ENCODE results near the gene PTMA. TPM values are rescaled to one million over a fixed set of nuclear protein-coding genes. Genes with fewer than 3 reads are reported as not detected.

Gene PTMA
- total RNA-seq, 1 experiment from 2014 or later: 2,164 TPM

DNA sequence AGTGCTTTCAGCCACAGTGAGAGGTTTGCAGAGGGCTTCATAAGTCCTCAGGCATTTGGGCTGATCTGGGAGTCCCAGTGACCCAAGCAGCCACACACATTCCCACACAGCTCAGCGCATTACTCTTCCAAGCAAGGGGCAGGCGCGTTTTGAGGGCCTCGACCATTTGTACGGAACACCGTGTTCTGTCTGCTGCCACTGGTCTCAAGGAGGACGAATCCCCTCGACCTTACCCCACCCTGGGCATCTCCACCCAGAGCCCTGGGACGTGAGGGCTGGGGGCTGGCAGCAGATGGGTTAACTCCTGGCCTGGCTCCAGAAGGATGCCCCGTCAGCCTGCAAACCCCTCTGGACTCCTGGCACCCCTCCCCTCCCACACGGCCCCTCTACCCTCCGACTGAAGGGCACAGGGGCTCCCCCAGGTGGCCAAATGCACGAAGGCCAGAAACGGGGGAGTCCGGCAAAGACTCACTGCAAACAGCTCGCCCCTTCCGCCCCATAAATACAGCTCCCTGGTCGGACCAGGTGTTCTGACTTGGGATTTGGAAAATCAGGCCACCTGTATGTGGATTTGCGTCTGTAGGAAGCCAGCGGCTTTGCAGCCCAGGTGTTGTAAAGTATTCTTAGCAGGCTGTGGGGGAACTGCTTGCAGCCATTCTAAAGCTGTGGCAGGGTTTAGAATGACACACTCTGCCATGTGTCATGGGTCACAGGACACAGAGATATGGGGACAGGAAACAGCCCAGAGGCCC lies 33.6 kb upstream of the PTMA start:
- Mint-ChIP-seq H3K36me3 (no peaks in the 10 kb centered on the region), H3K9me3 (no peaks in the 10 kb centered on the region), H3K4me3 (no peak overlapping the region), H3K27me3 (ENCODE audit: low read depth) (no peaks in the 10 kb centered on the region), H3K4me1 (peaks cover 49% of the 10 kb centered on the region), H3K27ac (peak overlapping the region; percentile 94)
- ATAC-seq (peak; percentile 58), DNase-seq (ENCODE audit: low spot score) (peak; percentile 93)
- ChIA-PET CTCF (interaction anchor here (0.6 to 7.3 kb wide), 37 partner anchors 8 to 192 kb away, joined by 3 to 260 read pairs (median 5); partner anchors contain the start of genes COPS7B, PDE6D and PTMA), POLR2A (interaction anchor here (0.7 to 7.7 kb wide), 9 partner anchors 9 to 70 kb away, joined by 3 to 145 read pairs (median 12); partner anchors contain the start of gene PTMA)
- TF ChIP-seq IRF2 (CRISPR knock-in tag; IDR thresholded peaks at IDR 0.05; ENCODE audit: borderline replicate concordance, low read depth) (no peak), NR2C2 (CRISPR knock-in tag; IDR thresholded peaks at IDR 0.05) (no peak), SMAD4 (CRISPR knock-in tag; IDR thresholded peaks at IDR 0.05) (no peak), OVOL2 (CRISPR knock-in tag; IDR thresholded peaks at IDR 0.05; ENCODE audit: borderline replicate concordance) (no peak), PRDM15 (CRISPR knock-in tag; IDR thresholded peaks at IDR 0.05) (0 out of 2 replicates have a peak, but pooled peaks have one; percentile 33), ZNF416 (CRISPR knock-in tag; IDR thresholded peaks at IDR 0.05) (no peak), FOXK1 (CRISPR knock-in tag; IDR thresholded peaks at IDR 0.05) (0 out of 2 replicates have a peak, but pooled peaks have one; percentile 40), MYBL2 (CRISPR knock-in tag; IDR thresholded peaks at IDR 0.05) (no peak), PREB (CRISPR knock-in tag; IDR thresholded peaks at IDR 0.05; ENCODE audit: borderline replicate concordance) (no peak), SP1 (CRISPR knock-in tag; conservative IDR thresholded peaks at IDR 0.05) (peak; percentile 63), CBFB (CRISPR knock-in tag; IDR thresholded peaks at IDR 0.05; ENCODE audit: low read depth) (no peak), CTCF (IDR thresholded peaks at IDR 0.05) (peak; percentile 56), TP53 (CRISPR knock-in tag; IDR thresholded peaks at IDR 0.05) (no peak), ZNF423 (CRISPR knock-in tag; IDR thresholded peaks at IDR 0.05) (no peak), FOXP1 (CRISPR knock-in tag; IDR thresholded peaks at IDR 0.05; ENCODE audit: borderline replicate concordance) (peak; percentile 71; the same call in 1 of the 2 replicates), ETV6 (CRISPR knock-in tag; IDR thresholded peaks at IDR 0.05) (peak; percentile 67), ZNF232 (CRISPR knock-in tag; IDR thresholded peaks at IDR 0.05) (no peak), ATF2 (CRISPR knock-in tag; IDR thresholded peaks at IDR 0.05; ENCODE audit: borderline replicate concordance, low read depth) (no peak), ZNF219 (CRISPR knock-in tag; IDR thresholded peaks at IDR 0.05; ENCODE audit: borderline replicate concordance) (no peak), TCF7 (CRISPR knock-in tag; IDR thresholded peaks at IDR 0.05; ENCODE audit: low read depth) (no peak), IRF1 (CRISPR knock-in tag; IDR thresholded peaks at IDR 0.05) (no peak), ZNF671 (CRISPR knock-in tag; IDR thresholded peaks at IDR 0.05) (no peak)
- TF ChIP-seq, protein P1, sequence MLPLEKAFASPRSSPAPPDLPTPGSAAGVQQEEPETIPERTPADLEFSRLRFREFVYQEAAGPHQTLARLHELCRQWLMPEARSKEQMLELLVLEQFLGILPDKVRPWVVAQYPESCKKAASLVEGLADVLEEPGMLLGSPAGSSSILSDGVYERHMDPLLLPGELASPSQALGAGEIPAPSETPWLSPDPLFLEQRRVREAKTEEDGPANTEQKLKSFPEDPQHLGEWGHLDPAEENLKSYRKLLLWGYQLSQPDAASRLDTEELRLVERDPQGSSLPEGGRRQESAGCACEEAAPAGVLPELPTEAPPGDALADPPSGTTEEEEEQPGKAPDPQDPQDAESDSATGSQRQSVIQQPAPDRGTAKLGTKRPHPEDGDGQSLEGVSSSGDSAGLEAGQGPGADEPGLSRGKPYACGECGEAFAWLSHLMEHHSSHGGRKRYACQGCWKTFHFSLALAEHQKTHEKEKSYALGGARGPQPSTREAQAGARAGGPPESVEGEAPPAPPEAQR (CRISPR knock-in tag; IDR thresholded peaks at IDR 0.05): no peak
- TF ChIP-seq, protein P2, sequence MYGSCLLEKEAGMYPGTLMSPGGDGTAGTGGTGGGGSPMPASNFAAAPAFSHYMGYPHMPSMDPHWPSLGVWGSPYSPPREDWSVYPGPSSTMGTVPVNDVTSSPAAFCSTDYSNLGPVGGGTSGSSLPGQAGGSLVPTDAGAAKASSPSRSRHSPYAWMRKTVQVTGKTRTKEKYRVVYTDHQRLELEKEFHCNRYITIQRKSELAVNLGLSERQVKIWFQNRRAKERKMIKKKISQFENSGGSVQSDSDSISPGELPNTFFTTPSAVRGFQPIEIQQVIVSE (CRISPR knock-in tag; IDR thresholded peaks at IDR 0.05; ENCODE audit: borderline replicate concordance): no peak
- TF ChIP-seq, protein P3, sequence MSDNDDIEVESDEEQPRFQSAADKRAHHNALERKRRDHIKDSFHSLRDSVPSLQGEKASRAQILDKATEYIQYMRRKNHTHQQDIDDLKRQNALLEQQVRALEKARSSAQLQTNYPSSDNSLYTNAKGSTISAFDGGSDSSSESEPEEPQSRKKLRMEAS (CRISPR knock-in tag; IDR thresholded peaks at IDR 0.05): no peak
- TF ChIP-seq, protein P4, sequence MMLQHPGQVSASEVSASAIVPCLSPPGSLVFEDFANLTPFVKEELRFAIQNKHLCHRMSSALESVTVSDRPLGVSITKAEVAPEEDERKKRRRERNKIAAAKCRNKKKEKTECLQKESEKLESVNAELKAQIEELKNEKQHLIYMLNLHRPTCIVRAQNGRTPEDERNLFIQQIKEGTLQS (CRISPR knock-in tag; conservative IDR thresholded peaks at IDR 0.05): no peak

All from WTC11 (cell line).